Effector CD8-positive, alpha-beta T cell (primary cell): Measurements from ENCODE around the gene CD247.
"Not testable (repeated sequence)": the region's sequence is repeated elsewhere in the genome, so short reads cannot be mapped to it uniquely, and the experiment has no call there.

ENCODE experiments used
- DNase-seq: peaks from one replicate; lab custom pipeline; 2025; lab: John Stamatoyannopoulos, UW
- total RNA-seq, 4 experiments: gene quantifications; one replicate each; lab custom pipeline; 2026; lab: John Stamatoyannopoulos, UW

CD247 gene
- 239 to 358 (median 318) reads per million in 4 experiments for total RNA-seq

DNA sequence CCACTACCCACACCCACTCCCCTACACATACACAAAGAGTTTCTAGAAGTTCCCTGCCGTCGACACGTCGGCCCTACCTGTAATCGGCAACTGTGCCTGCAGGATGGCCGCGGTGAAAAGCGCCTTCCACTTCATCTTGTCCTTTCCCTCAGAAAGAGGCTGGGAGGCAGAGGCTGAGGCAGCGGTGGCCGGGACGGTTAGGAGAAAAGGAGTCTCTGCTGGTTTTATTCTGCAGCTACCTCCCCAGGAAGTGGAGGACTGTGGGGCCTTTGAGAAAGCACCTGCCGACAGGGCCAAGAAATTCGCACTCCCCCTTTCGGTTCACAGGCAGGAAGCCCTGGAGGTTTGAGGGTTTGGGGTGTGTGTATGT is at the start of gene CD247:
Gene CD247 (minus strand): TSS at position 199 of the 370 bp plus-strand sequence. CDS start 64 bp downstream, at position 135.
- peak; percentile 54 for DNase-seq

DNA sequence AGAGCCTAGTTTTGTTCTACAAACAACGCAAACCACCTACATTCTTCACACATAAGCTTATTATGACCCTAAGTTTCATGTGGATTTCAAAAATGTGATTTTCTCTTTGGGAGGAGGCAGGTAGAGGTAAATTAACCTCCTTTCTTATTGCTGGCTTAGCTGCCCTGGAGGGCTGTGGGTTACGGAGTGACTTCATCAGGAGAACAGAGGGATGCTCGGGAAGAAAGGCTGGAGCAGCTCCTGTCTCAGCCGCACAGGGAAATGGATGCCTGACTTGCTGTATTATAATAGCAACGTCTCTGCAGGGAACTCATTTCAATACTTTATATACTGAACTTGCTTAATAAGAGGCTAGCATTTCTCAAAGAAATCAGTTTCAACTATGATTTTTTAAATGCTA is 49.3 kb upstream of the CD247 start:
- DNase-seq: no peak

DNA sequence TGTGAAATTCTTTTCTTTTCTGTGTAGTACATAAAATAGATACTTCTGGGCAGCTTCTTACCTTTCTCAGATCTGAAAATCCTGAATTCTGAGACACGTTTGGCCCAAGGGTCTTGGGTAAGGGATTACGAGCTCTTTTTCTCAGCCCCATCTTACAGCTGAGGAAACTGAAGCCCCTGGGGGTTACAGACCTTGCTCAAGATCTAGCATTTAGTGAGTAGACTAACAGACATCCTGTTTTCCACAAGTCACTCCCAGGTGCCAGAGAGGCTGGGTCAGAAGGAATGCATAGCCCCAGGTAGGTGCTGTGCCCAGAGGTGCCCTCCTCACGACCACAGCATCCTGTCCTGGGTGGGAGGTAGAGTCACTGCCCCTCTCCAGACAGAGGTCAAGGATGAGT is 48.4 kb upstream of the CD247 start:
- no peak for DNase-seq

DNA sequence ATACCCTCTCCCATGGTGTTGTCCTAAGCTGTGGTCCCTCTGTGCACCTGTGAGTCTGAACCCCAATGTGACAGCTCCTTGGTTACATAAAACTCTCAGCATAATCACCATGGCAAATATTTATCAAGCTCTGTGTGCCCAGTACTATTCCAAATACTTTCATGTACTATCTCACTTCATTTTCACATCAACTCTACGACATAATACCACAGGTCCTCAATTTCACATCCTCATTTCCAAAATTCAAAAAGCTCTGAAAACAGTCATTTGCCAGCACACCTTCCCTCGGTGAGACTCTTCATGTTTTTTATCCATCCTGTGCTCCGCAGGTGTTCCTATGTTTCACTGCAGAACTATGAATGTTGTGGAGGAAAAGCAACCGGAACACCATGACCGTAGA is 47.6 kb upstream of the CD247 start:
- no peak for DNase-seq

DNA sequence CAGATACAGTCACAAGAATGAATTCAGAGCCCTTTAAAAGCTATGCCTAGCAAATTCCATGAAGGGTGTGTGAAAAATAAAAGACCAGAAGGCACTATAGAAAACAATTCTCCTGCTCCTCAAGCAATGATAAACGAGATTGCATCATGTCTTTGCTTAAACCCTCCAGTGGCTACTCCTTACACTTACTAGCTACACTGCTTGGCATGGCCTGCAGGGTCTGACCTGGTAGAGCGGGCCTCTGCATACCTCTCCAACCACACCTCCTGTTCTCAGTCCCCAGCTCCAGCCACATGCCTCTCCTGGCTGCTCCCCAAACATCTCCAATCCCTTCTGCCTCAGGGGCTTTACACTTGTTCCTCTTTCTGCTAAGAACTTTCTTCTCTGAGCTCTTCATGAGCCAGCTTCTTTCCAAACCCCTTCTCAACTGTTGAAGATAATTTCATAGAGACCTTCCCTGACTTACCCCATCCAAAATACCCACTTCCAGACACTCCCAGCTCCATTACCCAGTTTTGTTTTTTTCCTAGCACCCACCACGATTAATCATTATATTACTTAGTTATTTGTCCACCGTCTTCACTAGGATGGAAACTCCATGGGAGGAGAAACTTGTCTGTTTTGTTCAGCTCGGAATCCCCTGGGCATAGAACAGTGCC is 46.4 kb upstream of the CD247 start:
- no peak for DNase-seq

DNA sequence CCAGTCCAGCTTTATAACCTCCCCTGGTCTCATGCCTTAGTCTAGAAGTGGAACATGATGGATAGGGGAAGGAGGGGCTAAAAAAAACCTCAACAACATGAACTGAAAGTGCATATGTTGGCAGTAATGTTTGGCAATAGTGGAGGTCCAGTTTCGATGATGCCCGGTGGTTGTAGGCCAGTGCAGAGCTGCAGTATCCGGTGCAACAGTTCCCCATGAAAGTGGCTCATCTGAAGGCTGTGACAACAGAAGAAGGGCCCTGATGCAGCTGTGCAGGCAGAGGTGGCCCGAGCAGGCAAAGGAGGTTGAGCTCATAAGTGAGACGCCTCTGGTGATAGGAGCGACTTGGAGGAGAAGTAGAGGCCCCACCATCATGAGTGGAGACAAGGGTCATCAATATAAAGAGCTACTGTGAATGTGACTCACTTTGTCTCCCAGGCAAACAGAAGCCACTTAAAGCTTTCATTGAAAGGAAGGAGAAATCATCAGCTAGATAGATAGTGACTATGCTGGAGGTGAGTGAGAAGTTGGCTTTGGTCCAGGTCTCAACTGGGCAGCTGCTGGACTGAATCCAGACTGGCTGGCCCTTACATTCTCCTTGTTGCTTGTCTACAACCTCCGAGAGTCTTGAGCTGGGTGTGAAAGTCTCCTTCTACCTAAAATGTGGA is 45.4 kb upstream of the CD247 start:
- DNase-seq: no peak

DNA sequence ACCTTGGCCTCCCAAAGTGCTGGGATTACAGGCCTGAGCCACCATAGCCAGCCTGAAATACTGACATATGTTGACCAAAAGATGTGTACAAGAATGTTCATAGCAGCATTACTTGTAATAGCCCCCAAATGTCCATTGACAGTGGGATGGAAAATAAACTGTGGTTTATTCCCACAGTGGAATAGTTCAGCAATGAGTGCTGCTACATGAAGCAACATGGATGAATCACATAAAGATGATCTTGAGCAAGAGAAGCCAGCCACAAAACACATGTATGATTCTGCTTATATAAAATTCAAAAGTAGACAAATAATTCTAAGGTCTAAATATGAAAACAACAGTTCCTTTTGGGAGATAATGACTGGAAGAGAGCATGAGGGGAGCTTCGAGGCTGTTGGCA is 44.4 kb upstream of the CD247 start:
- no peak for DNase-seq

DNA sequence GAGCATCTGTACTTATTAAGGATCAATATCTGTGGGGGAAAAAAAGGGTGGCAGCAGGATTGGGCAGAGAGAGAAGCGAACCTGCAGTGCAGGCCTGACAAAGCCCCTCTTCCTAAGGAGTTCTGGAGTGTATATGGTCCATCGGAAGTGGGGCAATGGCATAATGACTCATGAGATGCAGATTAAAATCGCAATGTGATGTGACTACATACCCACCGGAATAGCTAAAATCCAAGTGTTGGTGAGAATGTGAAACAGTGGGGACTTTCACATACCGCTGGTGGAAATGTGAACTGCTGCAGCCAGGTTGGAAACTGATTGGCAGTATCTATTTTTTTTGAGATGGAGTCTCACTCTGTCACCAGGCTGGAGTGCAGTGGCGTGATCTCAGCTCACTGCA is 43.4 kb upstream of the CD247 start:
- DNase-seq: no peak

DNA sequence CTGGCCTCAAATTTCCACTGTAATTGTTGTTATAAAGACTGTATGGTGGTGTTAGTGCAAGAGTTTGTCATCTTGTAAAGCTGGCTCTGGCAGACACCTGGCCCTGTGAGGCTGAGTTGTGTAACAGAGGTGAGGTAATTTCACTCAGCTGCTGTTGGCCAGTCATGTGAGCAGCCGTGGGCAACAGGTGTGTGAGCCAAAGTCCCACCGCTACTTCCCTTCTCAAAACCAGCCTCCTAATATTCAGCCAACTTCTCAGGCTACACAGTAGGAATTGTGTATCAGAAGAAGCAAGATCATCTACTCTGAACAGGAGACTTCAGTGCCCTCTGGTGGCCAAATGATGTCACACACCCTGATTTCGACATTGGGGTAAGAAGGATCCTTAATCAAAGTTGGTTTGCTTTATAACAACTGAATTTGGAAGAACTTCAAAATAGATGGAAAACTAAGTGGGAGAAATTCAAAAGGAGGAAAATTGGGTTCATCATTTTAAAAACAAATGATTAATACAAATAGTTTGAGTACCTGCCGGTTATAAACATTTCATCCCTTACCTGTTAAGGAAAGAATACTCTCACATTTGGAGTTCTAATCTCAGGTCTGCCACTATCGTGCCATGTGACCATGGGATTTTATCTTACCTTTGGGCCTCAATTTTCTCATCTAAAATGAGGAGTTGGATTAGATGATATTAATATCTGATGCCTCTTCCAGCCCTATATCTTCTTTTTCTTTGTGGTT is 37.8 kb upstream of the CD247 start:
- peak; percentile 62 for DNase-seq

DNA sequence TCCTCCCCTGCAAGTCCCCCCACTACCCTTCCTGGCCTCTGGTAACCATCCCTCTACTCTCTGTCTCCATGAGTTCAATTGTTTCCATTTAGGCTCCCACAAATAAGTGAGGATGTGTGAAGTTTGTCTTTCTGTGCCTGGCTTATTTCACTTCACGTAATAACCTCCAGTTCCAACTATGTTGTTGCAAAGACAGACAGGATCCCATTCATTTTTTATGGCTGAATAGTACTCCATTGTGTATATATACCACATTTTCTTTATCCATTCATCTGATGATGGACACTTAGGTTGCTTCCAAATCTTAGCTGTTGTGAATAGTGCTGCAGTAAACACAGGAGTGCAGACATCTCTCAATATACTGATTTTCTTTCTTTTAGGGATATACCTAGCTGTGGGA is 36.7 kb upstream of the CD247 start:
- not testable (repeated sequence) for DNase-seq

DNA sequence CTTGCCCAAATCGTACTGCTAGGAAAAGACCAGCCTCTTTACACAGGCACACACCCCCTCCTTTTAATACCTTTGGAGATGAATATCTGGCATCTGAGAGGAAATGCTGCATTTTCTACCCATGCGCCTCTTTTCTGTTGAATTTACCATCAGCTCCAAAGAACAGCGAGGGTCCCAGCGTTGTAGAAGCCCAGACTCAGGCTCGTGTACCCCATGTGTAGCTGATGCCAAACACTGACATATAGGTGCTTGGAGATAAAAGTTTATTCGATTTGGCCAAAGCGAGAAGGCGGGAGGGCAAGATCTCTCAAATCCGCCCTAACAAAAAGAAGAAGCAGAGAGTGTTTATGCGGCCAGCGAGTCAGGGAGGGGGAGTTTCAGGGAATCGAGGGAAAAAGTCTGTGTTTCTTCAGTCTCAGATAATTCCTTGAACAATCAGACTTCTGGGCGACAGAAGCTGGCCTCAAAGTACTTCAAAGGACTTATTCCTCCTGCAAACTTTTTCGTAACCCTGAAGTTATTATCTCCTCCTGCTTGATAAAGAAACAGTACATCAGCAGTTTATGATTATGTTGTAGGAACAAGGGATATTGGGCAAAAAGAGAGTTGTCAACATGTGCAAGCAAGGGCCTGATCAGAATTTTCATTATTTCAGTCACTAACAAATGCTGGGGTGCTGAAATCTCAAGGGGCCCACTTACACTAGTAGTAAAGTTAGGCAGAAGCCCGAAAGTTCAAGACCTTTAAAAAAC is 35.9 kb upstream of the CD247 start:
- DNase-seq: no peak

DNA sequence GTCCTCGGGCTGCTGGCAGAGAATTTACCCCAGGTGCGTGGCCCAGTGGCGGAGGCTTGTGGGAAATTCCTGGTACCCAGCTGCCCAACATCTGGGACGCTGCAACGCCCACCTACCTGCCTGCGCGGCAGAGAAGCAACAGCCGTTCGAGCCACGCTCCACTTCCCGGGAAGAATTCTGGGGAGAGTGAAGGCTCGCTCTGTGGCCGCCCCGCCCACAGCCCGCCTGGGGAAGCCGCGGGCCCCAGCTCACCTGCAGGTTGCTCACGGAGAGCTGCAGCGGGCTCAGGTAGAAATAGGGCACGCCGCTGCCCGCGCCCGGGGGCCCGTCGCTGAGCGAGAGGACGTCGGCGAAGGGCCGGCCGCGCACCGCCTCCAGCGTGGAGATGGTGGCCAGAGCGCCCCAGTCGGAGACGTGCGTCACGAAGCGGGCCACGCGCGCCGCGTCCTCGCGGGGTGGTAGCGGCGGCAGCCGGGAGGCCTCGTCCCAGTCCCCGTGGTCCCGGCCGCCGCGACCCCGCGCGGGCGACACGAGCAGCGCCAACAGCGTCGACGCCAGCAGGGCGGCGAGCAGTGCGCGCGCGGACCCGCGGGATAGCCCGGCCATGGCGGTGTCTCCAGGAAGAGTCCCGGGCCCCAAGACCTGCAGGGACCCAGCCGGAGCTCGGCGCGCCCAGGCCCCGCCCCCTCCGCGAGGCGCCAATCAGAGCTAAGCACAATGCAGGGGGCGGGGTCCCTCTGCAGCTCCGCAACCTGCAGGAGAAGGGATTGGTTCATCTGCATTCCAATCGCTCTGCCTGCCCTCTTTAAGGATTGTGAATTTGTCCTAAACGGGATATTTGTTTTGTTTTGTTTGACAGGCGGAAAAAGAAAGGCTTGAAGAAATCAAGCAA is 35.1 kb upstream of the CD247 start, which contains the start of gene CREG1:
Gene CREG1 (minus strand): TSS at position 627 of the 892 bp plus-strand sequence.
- peak; percentile 84 for DNase-seq

DNA sequence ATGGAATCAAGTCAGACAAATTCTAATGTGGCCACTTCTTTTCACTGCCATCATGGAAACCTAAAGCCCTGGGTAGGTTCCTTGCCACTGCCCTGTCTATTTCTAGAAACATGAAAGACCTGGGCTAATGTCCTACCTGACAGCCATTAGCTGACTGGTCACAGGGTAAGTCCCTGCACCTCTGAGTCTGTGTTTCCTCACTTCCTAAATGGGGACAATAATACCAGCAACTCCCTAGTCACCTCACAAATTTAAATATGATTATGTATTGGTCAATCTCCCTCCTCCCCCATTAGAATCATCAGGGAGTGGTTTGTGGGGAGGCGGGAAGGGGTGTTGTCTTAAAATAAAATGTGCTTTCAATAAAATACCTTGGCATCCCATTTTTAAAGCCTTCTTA is 33.0 kb upstream of the CD247 start:
- no peak for DNase-seq

DNA sequence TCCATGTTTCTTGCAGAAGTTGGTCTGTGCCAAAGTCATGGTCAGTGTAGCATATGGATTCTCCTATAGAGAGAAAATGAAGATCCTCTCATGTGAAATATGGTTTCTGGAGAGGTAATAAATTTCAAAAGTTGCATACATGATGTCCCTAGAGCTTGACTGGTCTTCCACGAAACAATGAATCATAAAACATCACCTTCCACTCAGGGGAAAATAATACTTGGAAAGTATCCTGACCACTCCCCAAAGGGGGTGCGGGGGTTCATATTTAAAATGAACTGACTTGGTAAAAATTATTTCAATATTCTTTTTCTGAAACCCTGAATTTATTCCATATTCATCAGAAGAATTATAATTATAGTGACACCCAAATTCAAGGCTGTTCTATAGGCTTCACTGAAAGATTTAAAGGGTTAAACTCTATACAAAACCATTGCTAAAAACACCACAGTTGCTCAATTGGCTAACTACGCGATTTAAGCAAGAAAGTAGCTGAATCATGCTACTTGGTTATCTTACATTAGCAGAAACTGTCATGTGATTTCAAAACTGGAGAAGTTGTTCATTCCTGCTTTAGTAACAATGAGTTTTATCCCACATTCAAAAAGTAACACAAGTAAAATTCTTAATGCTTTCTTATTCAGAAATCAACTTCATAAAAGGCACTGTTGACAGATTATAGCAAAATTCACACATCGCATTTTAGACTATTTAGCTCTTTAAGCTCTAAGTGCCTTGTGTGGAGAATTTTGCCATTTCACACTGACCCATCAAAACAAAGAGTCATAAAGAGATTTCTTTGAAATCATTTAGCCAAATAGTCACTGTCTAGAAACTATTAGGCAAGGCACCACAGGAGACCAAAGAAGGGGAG is 30.0 kb upstream of the CD247 start:
- no peak for DNase-seq

DNA sequence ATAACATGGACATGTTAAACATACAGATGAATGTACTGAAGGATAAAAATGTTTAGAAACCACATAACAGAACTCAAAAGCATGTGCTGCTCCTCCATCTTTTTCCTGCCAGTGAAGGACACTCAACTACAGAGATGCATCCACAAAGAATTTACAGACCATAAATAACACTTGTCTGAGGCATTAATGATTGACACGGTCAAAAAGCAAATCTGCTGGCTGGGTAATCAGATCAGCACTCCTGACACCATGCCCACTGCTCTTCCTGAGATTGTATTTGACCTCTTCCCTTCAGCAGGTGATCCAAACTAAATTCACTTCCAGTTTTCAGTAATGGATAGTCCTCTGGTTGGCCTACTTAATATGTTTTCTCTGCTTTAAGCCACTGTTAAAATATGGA is 28.6 kb upstream of the CD247 start:
- DNase-seq: no peak

DNA sequence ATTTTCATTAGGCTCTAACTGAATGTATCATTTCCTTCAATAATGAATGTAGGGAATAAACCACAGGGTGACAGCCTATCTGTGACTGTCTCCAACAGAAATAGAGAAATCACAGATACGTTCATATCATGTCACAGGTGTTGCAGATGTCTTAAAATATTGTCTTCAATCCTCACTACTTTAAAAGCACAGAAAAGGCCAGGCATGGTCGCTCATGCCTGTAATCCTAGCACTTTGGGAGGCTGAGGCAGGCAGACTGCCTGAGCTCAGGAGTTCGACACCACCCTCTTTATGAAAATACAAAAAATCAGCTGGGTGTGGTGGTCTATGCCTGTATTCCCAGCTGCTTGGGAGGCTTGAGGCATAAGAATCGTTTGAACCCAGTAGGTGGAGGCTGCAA is 27.0 kb upstream of the CD247 start:
- no peak for DNase-seq

DNA sequence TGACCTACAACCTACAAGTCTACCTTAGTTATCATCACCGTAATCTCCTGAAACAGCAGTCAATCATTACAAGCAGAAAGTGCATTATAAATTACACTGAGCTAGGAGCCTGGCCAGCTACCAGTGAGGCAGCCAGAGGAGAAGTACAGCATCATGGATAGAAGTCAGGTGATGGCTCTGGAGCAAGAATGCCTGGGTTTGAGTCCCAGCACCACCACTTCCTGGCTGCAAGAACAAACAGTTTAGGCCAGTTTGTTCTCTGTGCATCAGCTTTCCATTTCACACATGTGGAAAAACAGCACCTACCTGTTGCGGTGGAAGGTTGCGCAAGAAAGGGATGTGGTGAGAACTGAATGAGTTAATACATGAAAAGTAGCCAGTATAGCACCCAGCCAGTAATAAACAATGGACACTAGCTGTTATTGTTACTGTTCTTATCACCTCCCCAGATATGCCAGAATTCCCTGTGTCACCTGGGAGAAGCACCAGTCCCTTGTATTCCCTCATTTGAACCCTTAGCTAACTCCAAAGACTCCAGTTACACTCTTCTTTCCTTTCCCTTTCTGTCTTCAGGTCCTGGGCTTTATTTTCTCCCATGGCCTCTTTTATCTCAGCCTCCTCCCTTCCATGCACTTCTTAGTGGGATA is 26.2 kb upstream of the CD247 start:
- no peak for DNase-seq

DNA sequence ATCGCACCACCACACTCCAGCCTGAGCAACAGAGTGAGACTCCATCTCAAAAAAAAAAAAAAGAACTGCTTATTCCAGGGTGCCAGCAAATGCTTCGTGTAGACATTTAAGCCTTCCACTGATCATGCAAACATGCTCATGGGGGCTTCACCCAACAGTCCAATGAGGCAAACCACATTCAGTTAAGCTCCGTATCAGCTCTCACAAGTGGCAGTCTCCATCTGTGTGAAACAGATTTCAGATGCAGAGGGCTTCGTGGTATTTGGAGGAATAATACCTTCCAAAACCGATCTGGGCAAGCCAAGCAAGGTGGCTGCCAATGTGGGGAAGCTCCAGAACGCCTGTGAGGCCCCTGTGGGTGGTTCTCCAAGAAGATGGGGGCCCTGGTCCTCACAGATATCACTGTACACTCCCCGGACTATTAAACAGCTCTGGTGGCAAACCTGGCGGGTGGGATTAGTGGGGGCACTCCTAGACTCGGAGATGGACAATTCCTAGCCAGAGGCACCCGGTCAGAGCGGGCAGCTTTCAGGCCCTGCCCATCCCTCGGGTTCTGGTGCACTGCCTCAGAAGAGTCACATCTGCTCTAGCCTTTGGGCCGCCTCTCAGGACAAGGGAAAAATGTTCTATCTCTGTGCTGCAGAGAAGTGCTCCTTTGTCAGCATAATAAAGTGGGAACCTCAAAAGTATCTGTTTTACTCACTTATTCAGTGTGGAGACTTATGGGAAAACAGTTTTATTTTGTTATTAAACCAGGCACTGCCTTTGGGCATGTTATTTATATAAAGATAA is 25.1 kb upstream of the CD247 start:
- no peak for DNase-seq
